Body of pancreas (tissue), 4 donors: ENCODE measurements around the gene MYO7B. TPM values are rescaled to one million over a fixed set of nuclear protein-coding genes. Genes with fewer than 3 reads are reported as not detected.

Experiments
- ATAC-seq: fragments of 150-250 bp; one replicate; pipeline ENCODE4 v1.9.1; 2016
- DNase-seq, 4 donors: peaks; one replicate each; pipeline ENCODE4 v3.0.0-alpha.2; 2019
- H3K27ac ChIP-seq, 4 donors: fragments of 200-600 bp; sonication (generic); 1 replicate in 3 of 4; 2 replicates in 1 of 4; pipeline versions ENCODE4 v1.5.1 to v1.6.1; 2016 to 2019; ENCODE audit warnings: mild to moderate bottlenecking in 1 of 4, mixed read lengths in 1 of 4, moderate library complexity in 1 of 4
- H3K27me3 ChIP-seq, 2 donors: fragments of 200-600 bp; sonication (generic); one replicate each; pipeline ENCODE4 v1.6.0; 2016; ENCODE audit warnings: mild to moderate bottlenecking in 1 of 2
- H3K36me3 ChIP-seq, 2 donors: fragments of 200-600 bp; sonication (generic); replicated peaks in 1 of 2; 2 replicates each; pipeline ENCODE4 v1.5.1; 2016; ENCODE audit warnings: low read depth in 2 of 2; ENCODE audit not compliant: insufficient read depth in 1 of 2
- H3K4me1 ChIP-seq: fragments of 200-600 bp; sonication (generic); one replicate; pipeline ENCODE4 v1.6.0; 2016
- H3K4me3 ChIP-seq, 2 donors: fragments of 200-600 bp; sonication (generic); 1 replicate in 1 of 2; 2 replicates in 1 of 2; pipeline ENCODE4 v1.5.1; 2016 to 2019
- H3K9me3 ChIP-seq, 3 donors: fragments of 200-600 bp; sonication (generic); 1 replicate in 2 of 3; 2 replicates in 1 of 3; pipeline ENCODE4 v1.5.1; 2016
- POLR2A ChIP-seq, 3 donors: fragments of 450-650 bp; IDR thresholded peaks; one replicate each; pipeline ENCODE4 v1.6.1; 2016; ENCODE audit warnings: antibody characterized with exemption in 3 of 3, mild to moderate bottlenecking in 2 of 3
- WGBS, 2 donors: methylation state at CpG; one replicate each; pipeline ENCODE4 v1.1.5; 2017; 5-methylcytosine and 5-hydroxymethylcytosine counted together
- intact Hi-C: fragments of 100-400 bp; cut with DNase I; formaldehyde crosslinking; loops from one replicate; pipeline ENCODE4 v1.15.1; 2023
- total RNA-seq, 2 donors: library from RNA; depleted of rRNA; stranded (reverse); fragments of >200 nt; gene quantifications; one replicate each; pipeline ENCODE4 v1.1.0, GENCODE V29; 2016
- TF ChIP-seq, protein P1 (sequence below), 7 experiments: fragments of 450-650 bp in 4 of 7; fragments of 200-600 bp in 3 of 7; sonication (generic) in 3 of 7; IDR thresholded peaks; one replicate each; pipeline ENCODE4 v1.5.1; 2016 to 2019; ENCODE audit warnings: antibody characterized with exemption in 7 of 7

The MYO7B gene
- total RNA-seq, 2 donors from 2014 or later = 0.33 to 1.8 TPM

DNA sequence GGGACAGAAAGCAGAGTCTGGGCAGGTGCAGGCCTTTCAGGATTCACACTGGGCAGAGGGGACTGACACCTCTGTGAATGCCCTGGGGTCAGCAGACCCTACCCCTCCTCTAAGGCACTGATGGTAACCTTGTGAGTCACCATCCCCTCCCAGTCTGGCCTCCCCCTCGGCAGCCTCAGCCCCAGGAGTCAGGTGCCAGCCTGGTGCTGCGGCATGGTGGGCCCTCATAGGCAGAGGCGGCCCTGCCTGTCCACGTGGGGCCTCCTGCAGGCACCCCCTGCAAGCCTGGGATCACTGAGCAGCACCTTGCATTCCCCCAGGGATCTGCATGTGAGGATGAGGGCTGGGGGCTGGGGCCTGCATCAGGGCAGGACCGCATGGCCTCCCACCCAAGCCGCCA lies 105.7 kb downstream of the MYO7B start:
- no peak for ATAC-seq
- TF ChIP-seq, protein P1, sequence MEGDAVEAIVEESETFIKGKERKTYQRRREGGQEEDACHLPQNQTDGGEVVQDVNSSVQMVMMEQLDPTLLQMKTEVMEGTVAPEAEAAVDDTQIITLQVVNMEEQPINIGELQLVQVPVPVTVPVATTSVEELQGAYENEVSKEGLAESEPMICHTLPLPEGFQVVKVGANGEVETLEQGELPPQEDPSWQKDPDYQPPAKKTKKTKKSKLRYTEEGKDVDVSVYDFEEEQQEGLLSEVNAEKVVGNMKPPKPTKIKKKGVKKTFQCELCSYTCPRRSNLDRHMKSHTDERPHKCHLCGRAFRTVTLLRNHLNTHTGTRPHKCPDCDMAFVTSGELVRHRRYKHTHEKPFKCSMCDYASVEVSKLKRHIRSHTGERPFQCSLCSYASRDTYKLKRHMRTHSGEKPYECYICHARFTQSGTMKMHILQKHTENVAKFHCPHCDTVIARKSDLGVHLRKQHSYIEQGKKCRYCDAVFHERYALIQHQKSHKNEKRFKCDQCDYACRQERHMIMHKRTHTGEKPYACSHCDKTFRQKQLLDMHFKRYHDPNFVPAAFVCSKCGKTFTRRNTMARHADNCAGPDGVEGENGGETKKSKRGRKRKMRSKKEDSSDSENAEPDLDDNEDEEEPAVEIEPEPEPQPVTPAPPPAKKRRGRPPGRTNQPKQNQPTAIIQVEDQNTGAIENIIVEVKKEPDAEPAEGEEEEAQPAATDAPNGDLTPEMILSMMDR (IDR thresholded peaks at IDR 0.05) = no peak
- TF ChIP-seq POLR2A (IDR thresholded peaks at IDR 0.05) = no peak
- Histone ChIP-seq H3K36me3 (no peaks in the 10 kb centered on the region), H3K27me3 (no peaks in the 10 kb centered on the region), H3K4me3 (no peak overlapping the region), H3K4me1 (peaks cover 5% of the 10 kb centered on the region), H3K9me3 (no peaks in the 10 kb centered on the region), H3K27ac (no peak overlapping the region)
- 85 to 100% methylated on average over 1 to 6 of the region's 6 CpGs for WGBS, 2 donors
- no peak for DNase-seq
- intact Hi-C loops = no loop called here

DNA sequence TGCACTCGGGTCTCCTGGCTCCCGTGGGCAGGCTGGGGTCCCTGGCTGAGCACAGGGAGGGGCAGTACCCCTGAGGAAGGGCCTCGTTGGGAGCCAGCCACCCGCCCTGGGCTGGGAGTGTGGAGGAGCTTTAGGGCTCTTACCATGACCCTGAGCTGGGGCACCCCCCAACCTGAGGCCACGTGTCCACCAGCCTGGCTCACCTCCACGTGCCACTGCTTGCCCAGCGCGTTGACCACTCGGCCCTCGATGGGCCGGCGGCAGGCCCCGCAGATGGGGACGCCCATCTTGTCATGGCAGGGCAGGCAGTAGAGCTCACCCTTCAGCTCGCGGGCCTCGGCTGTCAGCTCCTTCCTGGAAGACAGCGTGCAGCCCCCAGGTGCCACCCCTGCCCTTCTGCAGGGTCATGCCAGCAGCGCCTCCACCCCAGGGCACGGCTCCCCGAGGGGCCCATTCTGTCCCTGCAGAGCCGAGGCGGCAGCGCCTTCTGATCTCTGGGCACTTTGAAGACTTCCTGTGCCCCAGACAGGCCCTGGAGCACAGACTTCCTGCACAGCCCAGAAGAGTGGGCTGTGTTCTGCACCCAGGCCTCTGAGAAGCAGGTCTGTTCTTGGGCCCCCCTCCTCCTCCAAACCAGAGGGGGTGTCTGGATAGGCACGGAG lies 106.5 kb downstream of the MYO7B start:
- Histone ChIP-seq H3K9me3 (no peaks in the 10 kb centered on the region), H3K36me3 (no peaks in the 10 kb centered on the region), H3K4me1 (peaks cover 5% of the 10 kb centered on the region), H3K4me3 (no peak overlapping the region), H3K27ac (no peak overlapping the region), H3K27me3 (no peaks in the 10 kb centered on the region)
- DNase-seq (no peak), ATAC-seq (no peak)
- 75 to 78% methylated on average over 9 to 25 of the region's 25 CpGs for WGBS, 2 donors
- TF ChIP-seq, protein P1 (IDR thresholded peaks at IDR 0.05) = no peak
- no peak for TF ChIP-seq POLR2A (IDR thresholded peaks at IDR 0.05)
- intact Hi-C loops = no loop called here

DNA sequence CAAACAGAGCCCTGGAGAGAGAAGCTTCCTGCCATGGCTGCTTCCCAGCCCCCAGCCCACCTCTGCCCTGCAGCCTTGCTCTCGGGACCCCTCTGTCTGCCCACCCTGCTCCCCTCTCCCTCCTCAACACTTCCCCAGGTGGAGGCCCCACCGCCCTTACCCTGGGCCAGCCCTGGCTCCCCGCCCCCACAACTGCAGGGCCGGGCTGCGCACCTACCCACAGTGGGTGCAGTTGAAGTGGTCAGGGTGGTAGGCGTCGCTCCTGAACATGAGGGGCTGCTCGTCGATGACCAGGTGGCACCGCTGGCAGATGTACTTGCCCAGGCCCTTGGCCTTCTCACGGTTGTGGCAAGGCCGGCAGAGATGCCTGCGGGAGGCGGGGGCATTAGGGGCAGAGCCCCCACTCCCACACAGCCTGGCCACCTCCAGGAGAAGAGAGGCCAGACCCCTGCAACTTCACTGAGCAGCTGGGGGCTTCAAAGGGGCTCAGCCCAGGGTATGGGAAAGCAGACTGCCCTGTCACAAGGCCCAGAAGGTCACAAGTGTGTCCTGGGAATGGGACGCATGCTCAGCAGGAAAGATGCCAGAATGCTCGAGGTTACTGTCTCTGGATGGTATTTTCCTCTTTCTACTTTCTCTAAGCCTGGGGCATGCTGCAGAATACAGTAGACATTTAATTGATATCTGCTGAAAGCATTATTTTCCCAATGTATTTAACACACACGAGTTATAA lies 107.4 kb downstream of the MYO7B start:
- no peaks in the 10 kb centered on the region for H3K27me3 ChIP-seq
- intact Hi-C loops = no loop called here
- no peaks in the 10 kb centered on the region for H3K9me3 ChIP-seq
- TF ChIP-seq, protein P1 (IDR thresholded peaks at IDR 0.05) = no peak
- TF ChIP-seq POLR2A (IDR thresholded peaks at IDR 0.05) = no peak
- H3K4me1 ChIP-seq = peaks cover 2% of the 10 kb centered on the region
- ATAC-seq (no peak), DNase-seq (no peak)
- H3K27ac ChIP-seq = no peak overlapping the region
- 53 to 71% methylated on average over 4 to 14 of the region's 17 CpGs for WGBS, 2 donors
- H3K36me3 ChIP-seq = no peaks in the 10 kb centered on the region
- no peak overlapping the region for H3K4me3 ChIP-seq

DNA sequence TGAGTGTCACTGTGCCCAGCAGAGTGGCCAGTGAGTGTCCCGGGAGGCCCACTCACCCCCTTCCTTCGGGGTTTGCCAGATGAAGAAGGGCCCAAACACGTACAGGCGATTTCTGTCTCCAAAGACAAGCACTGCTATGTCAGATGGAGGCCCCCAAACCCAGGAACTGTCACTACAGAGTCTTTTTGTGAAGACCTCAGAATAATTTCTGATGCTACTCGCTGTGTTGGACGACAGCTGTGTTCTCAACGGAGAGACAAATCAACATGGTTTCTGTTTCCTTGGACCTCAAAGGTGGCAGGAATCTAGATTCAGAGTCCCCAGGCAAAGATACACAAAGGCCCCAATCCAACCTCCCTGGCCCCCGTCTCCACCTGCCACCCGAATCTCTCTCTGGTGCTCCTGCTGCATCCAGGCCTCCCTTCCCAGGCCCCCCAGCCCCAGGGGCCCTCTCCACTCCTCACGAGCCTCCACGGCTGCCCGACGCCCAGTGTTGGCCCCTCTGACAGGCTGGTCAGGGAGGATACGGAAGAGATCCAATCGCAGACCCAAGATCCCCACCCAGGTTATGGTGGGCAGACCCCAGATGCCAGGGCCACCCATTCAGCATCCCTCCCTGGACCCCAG lies 108.1 kb downstream of the MYO7B start:
- intact Hi-C loops = no loop called here
- H3K4me1 ChIP-seq = no peaks in the 10 kb centered on the region
- H3K36me3 ChIP-seq = no peaks in the 10 kb centered on the region

More for the DNA sequence above, 108.1 kb downstream of the MYO7B start:
- Histone ChIP-seq H3K27me3 (no peaks in the 10 kb centered on the region), H3K4me3 (no peak overlapping the region), H3K9me3 (no peaks in the 10 kb centered on the region), H3K27ac (no peak overlapping the region)
- TF ChIP-seq POLR2A (IDR thresholded peaks at IDR 0.05) = no peak
- TF ChIP-seq, protein P1 (IDR thresholded peaks at IDR 0.05) = no peak
- ATAC-seq (no peak), DNase-seq (no peak)
- 88 to 89% methylated on average over 14 to 15 of the region's 15 CpGs for WGBS, 2 donors
